DOHH2 (cell line): Measurements from ENCODE around the gene MED16.

Experiments used
- EZH2phosphoT487 ChIP-seq: fragments of 200-600 bp; sonication (generic); IDR thresholded peaks from 2 replicates; pipeline ENCODE4 v1.6.1; 2017; ENCODE audit warnings: borderline replicate concordance, mild to moderate bottlenecking, antibody characterized with exemption, low read length, moderate library complexity, mixed read lengths
- TF ChIP-seq, protein P1 (sequence below): fragments of 200-600 bp; sonication (generic); IDR thresholded peaks from one replicate; pipeline ENCODE4 v1.5.1; 2014; ENCODE audit warnings: antibody characterized with exemption, mild to moderate bottlenecking, low read depth, low read length; ENCODE audit not compliant: poor library complexity, severe bottlenecking

DNA sequence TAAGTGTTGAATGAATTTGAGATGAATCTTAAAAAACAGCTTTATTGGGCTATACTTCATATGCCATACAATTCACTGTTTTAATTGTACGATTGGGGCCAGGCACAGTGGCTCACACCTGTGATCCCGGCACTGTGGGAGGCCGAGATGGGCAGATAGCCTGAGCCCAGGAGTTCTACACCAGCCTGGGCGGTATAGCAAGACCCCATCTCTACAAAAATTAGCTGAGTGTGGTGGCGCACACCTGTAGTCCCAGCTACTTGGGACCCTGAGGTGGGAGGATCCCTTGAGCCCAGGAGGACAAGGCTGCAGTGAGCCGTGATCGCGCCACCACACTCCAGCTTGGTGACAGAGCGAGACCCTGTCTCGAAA lies 43.2 kb upstream of the MED16 start:
- no peak for TF ChIP-seq EZH2phosphoT487
- TF ChIP-seq, protein P1, sequence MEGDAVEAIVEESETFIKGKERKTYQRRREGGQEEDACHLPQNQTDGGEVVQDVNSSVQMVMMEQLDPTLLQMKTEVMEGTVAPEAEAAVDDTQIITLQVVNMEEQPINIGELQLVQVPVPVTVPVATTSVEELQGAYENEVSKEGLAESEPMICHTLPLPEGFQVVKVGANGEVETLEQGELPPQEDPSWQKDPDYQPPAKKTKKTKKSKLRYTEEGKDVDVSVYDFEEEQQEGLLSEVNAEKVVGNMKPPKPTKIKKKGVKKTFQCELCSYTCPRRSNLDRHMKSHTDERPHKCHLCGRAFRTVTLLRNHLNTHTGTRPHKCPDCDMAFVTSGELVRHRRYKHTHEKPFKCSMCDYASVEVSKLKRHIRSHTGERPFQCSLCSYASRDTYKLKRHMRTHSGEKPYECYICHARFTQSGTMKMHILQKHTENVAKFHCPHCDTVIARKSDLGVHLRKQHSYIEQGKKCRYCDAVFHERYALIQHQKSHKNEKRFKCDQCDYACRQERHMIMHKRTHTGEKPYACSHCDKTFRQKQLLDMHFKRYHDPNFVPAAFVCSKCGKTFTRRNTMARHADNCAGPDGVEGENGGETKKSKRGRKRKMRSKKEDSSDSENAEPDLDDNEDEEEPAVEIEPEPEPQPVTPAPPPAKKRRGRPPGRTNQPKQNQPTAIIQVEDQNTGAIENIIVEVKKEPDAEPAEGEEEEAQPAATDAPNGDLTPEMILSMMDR, result no peak
